DMS 273 (cell line): ENCODE data around the gene TM4SF1.
"Not testable (repeated sequence)": the region's sequence is repeated elsewhere in the genome, so short reads cannot be mapped to it uniquely, and the experiment has no call there.

Source experiments
- DNase-seq: peaks from one replicate; lab custom pipeline; 2025; ENCODE audit not compliant: unreplicated experiment; lab: John Stamatoyannopoulos, UW

TM4SF1 gene

GRCh38 chr3:149395107-149396089 lies 17.9 kb upstream of the TM4SF1 start:
- DNase-seq = peak; percentile 63

GRCh38 chr3:149393345-149394160 lies 16.1 kb upstream of the TM4SF1 start:
- DNase-seq = peak; percentile 88

- DNase-seq = no peak
These were observed 14.5 kb upstream of the TM4SF1 start for GRCh38 chr3:149391960-149392359.

- DNase-seq = no peak
These were observed 13.3 kb upstream of the TM4SF1 start for GRCh38 chr3:149390772-149391212.

GRCh38 chr3:149390294-149390693 lies 12.8 kb upstream of the TM4SF1 start:
- DNase-seq = no peak

- no peak for DNase-seq
These were observed 11.3 kb upstream of the TM4SF1 start for GRCh38 chr3:149388531-149389417.

DNA sequence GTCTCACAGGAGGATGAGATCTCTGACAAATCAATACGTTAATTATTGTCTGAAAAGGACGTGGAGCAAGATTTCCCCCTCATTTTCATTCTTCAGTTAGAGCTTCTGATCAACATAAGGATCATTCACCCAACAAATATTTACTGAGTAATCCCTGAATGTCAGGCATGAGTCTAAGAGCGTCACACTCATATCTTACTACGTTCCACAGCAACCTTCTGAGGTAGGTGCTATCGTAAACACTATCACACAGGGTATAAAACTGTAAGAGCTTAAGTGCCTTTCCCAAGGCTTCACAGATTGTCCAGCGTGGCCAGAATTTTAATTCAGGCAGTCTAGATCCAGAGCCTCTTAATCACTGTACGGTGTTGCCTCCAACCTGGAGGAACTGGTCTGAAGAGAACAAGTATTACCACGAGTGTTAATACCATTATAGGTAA lies 10.6 kb upstream of the TM4SF1 start:
- no peak for DNase-seq

GRCh38 chr3:149386299-149386606 lies 8.8 kb upstream of the TM4SF1 start:
- DNase-seq = no peak

GRCh38 chr3:149385617-149386298 lies 8.3 kb upstream of the TM4SF1 start:
- DNase-seq = no peak

- no peak for DNase-seq
These were observed 7.5 kb upstream of the TM4SF1 start for GRCh38 chr3:149384911-149385321.

- DNase-seq = no peak
These were observed 6.7 kb upstream of the TM4SF1 start for GRCh38 chr3:149384167-149384566.

DNA sequence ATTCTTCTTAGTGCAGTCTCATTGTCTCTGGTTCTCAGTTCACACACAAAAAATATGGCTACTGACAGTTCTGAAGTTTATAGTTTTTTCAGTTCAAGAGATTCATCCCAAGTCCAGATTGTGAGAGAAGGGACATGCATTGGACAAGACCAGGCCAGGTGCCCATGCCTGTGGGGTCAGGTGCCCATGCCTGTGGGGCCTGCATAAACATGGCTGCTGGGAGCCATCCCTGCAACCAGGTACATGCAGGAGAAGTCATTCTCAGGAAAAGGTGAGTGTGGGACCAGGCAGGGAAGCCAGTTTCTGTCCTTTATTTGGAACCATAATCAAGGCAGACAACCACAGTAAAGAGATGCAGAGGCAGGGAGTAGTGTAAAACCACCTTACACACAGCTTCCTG lies 6.3 kb upstream of the TM4SF1 start:
- no peak for DNase-seq

DNA sequence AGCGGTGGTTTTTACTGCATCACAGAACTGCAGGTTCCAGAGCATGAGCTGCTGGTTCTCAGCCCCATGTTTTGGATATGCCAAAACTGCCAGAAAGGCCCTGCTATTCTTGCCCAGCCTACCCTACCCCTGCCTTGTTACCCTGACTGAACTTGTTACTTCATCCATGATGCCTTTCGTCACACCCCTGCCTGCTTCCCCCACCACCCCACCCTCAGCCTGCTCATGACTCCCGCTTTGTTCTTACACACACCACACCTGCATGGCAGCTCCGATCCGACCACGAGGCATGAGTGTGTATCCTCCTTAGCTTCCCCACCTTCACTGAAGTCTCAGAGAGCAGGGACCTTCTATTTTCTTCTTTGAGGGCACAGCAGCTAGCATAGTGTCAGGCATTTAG lies 5.1 kb upstream of the TM4SF1 start:
- no peak for DNase-seq

GRCh38 chr3:149382101-149382467 lies 4.6 kb upstream of the TM4SF1 start:
- no peak for DNase-seq

- no peak for DNase-seq
These were observed 4.0 kb upstream of the TM4SF1 start for GRCh38 chr3:149381173-149382100.

- DNase-seq = not testable (repeated sequence)
These were observed 2.8 kb upstream of the TM4SF1 start for GRCh38 chr3:149380220-149380619.

GRCh38 chr3:149378478-149379309 lies 1.2 kb upstream of the TM4SF1 start:
- DNase-seq = peak; percentile 27

DNA sequence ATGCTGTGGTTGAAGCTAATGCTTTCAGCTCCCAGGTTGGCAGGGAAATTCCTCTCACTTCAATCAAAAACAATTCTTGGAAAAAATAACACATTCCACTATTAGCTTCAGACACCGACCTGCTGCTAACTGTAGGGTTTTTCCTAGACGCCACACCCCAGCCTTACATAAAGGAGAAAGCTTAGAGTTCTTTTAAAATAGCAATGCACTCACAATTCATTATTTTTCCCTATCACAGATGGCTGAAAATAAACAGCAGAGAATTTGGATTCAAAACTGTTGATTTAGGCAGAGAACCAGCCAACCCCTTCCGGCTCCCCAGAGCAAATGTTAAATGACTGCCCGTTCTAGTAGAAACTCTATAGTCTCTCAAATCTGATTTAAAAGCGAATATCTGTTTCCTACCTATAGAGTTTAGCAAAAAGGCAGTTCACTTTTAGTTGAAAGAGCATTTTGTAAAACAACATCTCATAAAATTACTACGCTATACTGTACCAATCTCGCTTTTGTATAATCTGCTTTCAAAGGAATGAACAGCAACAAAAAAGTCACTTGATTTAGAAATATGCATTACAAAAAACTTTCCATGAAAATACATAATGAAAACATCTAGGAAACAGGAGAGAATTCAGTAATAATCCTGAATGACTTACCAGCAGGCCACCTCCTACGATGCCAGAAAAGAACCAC lies 586 bp downstream of the TM4SF1 start:
- DNase-seq = peak; percentile 50
